ENCODE results near the gene LCNL1.

The LCNL1 gene

GRCh38 chr9:137007816-137008270 lies 25.1 kb downstream of the LCNL1 start:
- DNase-seq (ENCODE audit: low read depth, low spot score) = no peak
- H3K27ac ChIP-seq = no peak overlapping the region

GRCh38 chr9:137008312-137008711 lies 25.5 kb downstream of the LCNL1 start:
- H3K27ac ChIP-seq = no peak overlapping the region
- no peak for DNase-seq (ENCODE audit: low read depth, low spot score)

GRCh38 chr9:137009217-137009616 lies 26.4 kb downstream of the LCNL1 start:
- no peak for DNase-seq (ENCODE audit: low read depth, low spot score)
- H3K27ac ChIP-seq = no peak overlapping the region

GRCh38 chr9:137009938-137010732 lies 27.3 kb downstream of the LCNL1 start:
- no peak for DNase-seq (ENCODE audit: low read depth, low spot score)
- no peak overlapping the region for H3K27ac ChIP-seq

- DNase-seq (ENCODE audit: low read depth, low spot score) = no peak
- no peak overlapping the region for H3K27ac ChIP-seq
Measured at GRCh38 chr9:137011156-137011555, 28.4 kb downstream of the LCNL1 start.

GRCh38 chr9:137011907-137012675 lies 29.3 kb downstream of the LCNL1 start:
- H3K27ac ChIP-seq = no peak overlapping the region
- no peak for DNase-seq (ENCODE audit: low read depth, low spot score)

GRCh38 chr9:137012694-137013570 lies 30.1 kb downstream of the LCNL1 start:
- H3K27ac ChIP-seq = no peak overlapping the region
- no peak for DNase-seq (ENCODE audit: low read depth, low spot score)

- no peak for DNase-seq (ENCODE audit: low read depth, low spot score)
- no peak overlapping the region for H3K27ac ChIP-seq
Measured at GRCh38 chr9:137013571-137013940, 30.8 kb downstream of the LCNL1 start.

- no peak overlapping the region for H3K27ac ChIP-seq
- no peak for DNase-seq (ENCODE audit: low read depth, low spot score)
Measured at GRCh38 chr9:137014166-137014565, 31.4 kb downstream of the LCNL1 start.

- H3K27ac ChIP-seq = no peak overlapping the region
- DNase-seq (ENCODE audit: low read depth, low spot score) = no peak
Measured at GRCh38 chr9:137014776-137015539, 32.2 kb downstream of the LCNL1 start.

GRCh38 chr9:137015540-137015930 lies 32.7 kb downstream of the LCNL1 start:
- DNase-seq (ENCODE audit: low read depth, low spot score) = no peak
- H3K27ac ChIP-seq = no peak overlapping the region

- H3K27ac ChIP-seq = no peak overlapping the region
- DNase-seq (ENCODE audit: low read depth, low spot score) = no peak
Measured at GRCh38 chr9:137015976-137016375, 33.2 kb downstream of the LCNL1 start.

- DNase-seq (ENCODE audit: low read depth, low spot score) = no peak
- no peak overlapping the region for H3K27ac ChIP-seq
Measured at GRCh38 chr9:137016436-137016835, 33.6 kb downstream of the LCNL1 start.

- DNase-seq (ENCODE audit: low read depth, low spot score) = no peak
- H3K27ac ChIP-seq = no peak overlapping the region
Measured at GRCh38 chr9:137017071-137017470, 34.3 kb downstream of the LCNL1 start.

- H3K27ac ChIP-seq = no peak overlapping the region
- no peak for DNase-seq (ENCODE audit: low read depth, low spot score)
Measured at GRCh38 chr9:137017791-137018497, 35.2 kb downstream of the LCNL1 start.

GRCh38 chr9:137018761-137019559 lies 36.2 kb downstream of the LCNL1 start:
- no peak overlapping the region for H3K27ac ChIP-seq
- DNase-seq (ENCODE audit: low read depth, low spot score) = no peak

- no peak for DNase-seq (ENCODE audit: low read depth, low spot score)
- H3K27ac ChIP-seq = no peak overlapping the region
Measured at GRCh38 chr9:137019891-137020683, 37.3 kb downstream of the LCNL1 start.
